NT2/D1 (cell line): ENCODE data around the gene PPFIBP1.

Experiments used
- DNase-seq: peaks from one replicate; pipeline ENCODE4 v3.0.0-alpha.2; 2011; ENCODE audit warnings: low read depth, low spot score
- H3K27me3 ChIP-seq: 2 replicates; pipeline ENCODE4 v1.6.0; 2011; ENCODE audit warnings: mild to moderate bottlenecking; ENCODE audit not compliant: insufficient read length, insufficient read depth
- H3K36me3 ChIP-seq: 2 replicates; pipeline ENCODE4 v1.6.1; 2011; ENCODE audit warnings: mild to moderate bottlenecking, low read length, mixed read lengths; ENCODE audit not compliant: insufficient read depth, insufficient read length
- H3K4me1 ChIP-seq: 2 replicates; pipeline ENCODE4 v1.5.1; 2011; ENCODE audit not compliant: insufficient read depth, insufficient read length
- H3K4me3 ChIP-seq: 2 replicates; pipeline ENCODE4 v1.5.1; 2011; ENCODE audit warnings: low read depth; ENCODE audit not compliant: insufficient read length
- H3K9ac ChIP-seq: 2 replicates; pipeline ENCODE4 v1.6.0; 2011; ENCODE audit warnings: low read depth; ENCODE audit not compliant: insufficient read length
- H3K9me3 ChIP-seq: 2 replicates; pipeline ENCODE4 v1.5.1; 2011; ENCODE audit warnings: mild to moderate bottlenecking, low read length; ENCODE audit not compliant: insufficient read depth
- SUZ12 ChIP-seq: IDR thresholded peaks from 2 replicates; pipeline ENCODE4 v1.6.1; 2011; ENCODE audit not compliant: insufficient read length, insufficient read depth; ENCODE audit errors: extremely low read depth
- YY1 ChIP-seq: IDR thresholded peaks from 2 replicates; pipeline ENCODE4 v1.6.1; 2011; ENCODE audit not compliant: insufficient read length, insufficient read depth
- ZNF274 ChIP-seq: IDR thresholded peaks from 2 replicates; pipeline ENCODE4 v1.6.1; 2011; ENCODE audit warnings: mild to moderate bottlenecking, low read depth, low read length

The PPFIBP1 gene

DNA sequence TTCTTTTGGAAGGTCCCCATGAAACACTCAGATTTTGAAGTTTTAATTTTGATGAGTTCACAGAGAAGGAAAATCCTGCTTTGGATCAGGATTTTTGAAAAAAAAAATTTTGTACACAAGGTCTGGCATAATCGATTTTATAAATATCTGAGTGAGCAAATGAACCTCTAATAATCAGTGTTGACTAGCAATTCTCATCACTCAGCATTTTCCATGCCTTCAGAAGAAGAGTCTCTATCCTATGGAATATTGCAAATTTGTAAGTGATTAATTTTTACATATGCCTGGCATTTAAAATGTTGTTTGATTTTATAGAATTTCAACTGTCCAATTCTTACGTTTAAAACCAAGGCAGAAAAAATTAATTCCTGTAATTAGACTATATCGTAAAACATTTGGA, 141.7 kb downstream of the PPFIBP1 start:
- no peak for DNase-seq
- no peak overlapping the region for H3K9ac ChIP-seq
- TF ChIP-seq SUZ12 = no peak
- no peak for TF ChIP-seq ZNF274
- H3K9me3 ChIP-seq = no peaks in the 10 kb centered on the region
- H3K4me1 ChIP-seq = no peaks in the 10 kb centered on the region
- no peaks in the 10 kb centered on the region for H3K27me3 ChIP-seq
- no peak overlapping the region for H3K4me3 ChIP-seq
- H3K36me3 ChIP-seq = peaks cover 87% of the 10 kb centered on the region

DNA sequence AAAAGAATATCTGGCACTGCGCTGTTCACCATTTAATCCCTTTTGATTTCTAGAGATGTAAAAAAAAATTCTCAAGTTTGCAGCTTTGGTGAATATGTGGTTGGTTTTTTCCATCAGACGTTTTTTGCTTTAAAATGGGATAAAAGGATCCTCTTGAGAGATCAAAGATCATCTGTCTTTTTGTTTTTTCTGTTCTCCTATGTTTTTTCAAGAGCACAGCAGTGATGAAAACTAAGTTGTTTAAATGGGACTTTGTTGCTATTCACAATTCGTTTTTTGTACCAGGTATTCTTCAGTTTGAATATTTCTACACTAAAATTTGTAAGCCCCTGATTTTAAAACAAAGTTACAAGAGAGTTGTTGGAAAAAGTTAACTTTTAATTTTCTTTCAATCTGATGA, 142.5 kb downstream of the PPFIBP1 start:
- no peak for DNase-seq
- Histone ChIP-seq H3K4me3 (no peak overlapping the region), H3K9ac (no peak overlapping the region), H3K9me3 (no peaks in the 10 kb centered on the region), H3K27me3 (no peaks in the 10 kb centered on the region), H3K4me1 (no peaks in the 10 kb centered on the region), H3K36me3 (peaks cover 87% of the 10 kb centered on the region)
- no peak for TF ChIP-seq YY1
- TF ChIP-seq SUZ12 = no peak
- TF ChIP-seq ZNF274 = no peak

DNA sequence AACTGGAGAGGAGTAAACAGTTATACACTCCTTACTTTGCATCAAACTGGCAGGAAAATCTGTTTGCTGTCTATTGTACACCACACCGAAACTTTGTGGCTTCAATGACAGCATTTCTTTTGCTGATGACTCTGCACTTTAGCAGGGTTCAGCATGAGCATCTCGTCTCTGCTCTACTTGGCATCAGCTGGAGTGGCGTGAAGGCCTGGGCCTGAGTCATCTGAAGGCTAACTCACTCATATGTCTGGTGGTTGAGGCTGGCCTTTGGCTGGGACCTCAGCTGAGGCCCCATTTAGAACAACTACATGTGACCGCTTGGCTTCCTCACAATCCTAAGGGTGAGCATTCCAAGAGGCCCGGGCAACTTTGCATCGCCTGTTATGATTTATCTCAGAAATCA, 143.5 kb downstream of the PPFIBP1 start:
- H3K9ac ChIP-seq = no peak overlapping the region
- no peak overlapping the region for H3K4me3 ChIP-seq
- H3K27me3 ChIP-seq = no peaks in the 10 kb centered on the region
- no peak for TF ChIP-seq YY1
- TF ChIP-seq SUZ12 = no peak
- no peak for TF ChIP-seq ZNF274
- no peaks in the 10 kb centered on the region for H3K9me3 ChIP-seq
- DNase-seq = no peak
- no peaks in the 10 kb centered on the region for H3K4me1 ChIP-seq
- peaks cover 88% of the 10 kb centered on the region for H3K36me3 ChIP-seq

DNA sequence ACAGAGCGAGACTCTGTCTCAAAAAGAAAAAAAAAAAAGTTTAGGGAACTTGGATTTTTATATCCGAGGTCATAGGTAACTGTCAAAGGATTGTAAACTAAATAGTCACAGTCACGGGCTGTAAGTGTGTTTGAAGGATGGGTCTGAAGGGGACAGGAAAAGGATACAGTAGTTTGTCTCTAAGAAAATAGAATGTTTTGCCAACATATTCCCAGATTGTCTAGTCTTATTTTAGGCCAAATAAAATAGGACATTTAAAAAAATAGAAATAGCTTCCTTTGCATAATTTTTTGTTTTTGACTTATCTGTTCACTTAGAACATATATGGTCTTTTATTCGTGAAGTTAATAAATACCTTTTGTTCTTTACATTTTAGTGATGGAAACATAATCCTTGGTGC, 148.0 kb downstream of the PPFIBP1 start:
- H3K9me3 ChIP-seq = no peaks in the 10 kb centered on the region
- H3K9ac ChIP-seq = no peak overlapping the region
- H3K36me3 ChIP-seq = peaks cover 72% of the 10 kb centered on the region
- DNase-seq = no peak
- H3K4me1 ChIP-seq = no peaks in the 10 kb centered on the region
- no peaks in the 10 kb centered on the region for H3K27me3 ChIP-seq
- H3K4me3 ChIP-seq = no peak overlapping the region
- TF ChIP-seq ZNF274 (no peak), YY1 (no peak), SUZ12 (no peak)

DNA sequence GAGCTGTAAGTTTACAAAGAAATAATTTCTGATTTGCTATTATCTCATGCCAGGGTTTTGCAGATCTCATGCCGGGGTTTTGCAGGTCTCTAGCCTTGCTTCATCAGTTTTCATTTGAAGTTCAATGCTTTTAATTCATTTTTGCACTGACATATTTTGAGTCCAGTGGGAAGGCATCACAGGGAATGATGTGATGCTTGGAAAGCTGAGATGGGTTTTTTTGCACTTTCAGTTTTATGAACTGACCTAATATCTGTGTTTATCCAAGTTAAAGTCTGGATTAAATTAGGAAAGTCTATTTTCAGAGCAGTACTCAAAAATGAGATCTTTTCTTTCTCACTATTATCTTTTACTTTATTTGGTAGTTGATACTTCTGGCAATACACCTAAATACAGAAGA, 148.6 kb downstream of the PPFIBP1 start:
- no peak overlapping the region for H3K4me3 ChIP-seq

DNA sequence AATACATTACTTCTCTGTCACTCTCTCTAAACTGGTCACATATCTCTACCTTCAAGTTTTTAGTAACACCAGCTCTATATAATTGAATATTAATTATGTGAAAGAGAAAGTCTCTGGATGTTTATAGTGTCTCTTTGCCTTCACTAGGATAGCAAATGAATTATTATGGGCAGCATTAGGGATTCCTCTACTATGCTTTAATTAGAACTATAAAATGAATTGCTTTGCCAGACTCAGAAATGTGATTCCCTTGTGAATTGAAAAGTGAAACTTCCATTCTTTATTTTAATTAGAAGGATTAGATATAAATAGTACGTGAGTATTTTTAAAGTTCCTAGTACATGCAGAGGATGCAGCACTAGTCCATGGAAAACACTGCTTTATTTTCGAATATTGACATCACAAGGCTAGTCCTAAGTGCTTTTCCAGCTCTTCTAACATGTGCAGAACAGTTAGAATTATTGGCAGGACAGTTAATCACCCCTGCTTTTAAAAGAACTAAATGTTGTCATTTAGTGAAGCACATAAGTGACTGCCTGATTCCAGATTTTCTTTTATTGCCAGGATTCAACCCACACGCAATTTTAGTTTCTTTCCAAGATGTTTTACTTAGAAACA, 149.2 kb downstream of the PPFIBP1 start:
- no peak overlapping the region for H3K9ac ChIP-seq
- no peak overlapping the region for H3K4me3 ChIP-seq
- no peak for DNase-seq
- H3K4me1 ChIP-seq = no peaks in the 10 kb centered on the region
- TF ChIP-seq YY1 = no peak
- no peak for TF ChIP-seq SUZ12
- no peak for TF ChIP-seq ZNF274
- H3K36me3 ChIP-seq = peaks cover 70% of the 10 kb centered on the region
- no peaks in the 10 kb centered on the region for H3K27me3 ChIP-seq
- no peaks in the 10 kb centered on the region for H3K9me3 ChIP-seq

More for the DNA sequence above, 148.6 kb downstream of the PPFIBP1 start:
- Histone ChIP-seq H3K27me3 (no peaks in the 10 kb centered on the region), H3K4me1 (no peaks in the 10 kb centered on the region), H3K9me3 (no peaks in the 10 kb centered on the region), H3K9ac (no peak overlapping the region), H3K36me3 (peaks cover 71% of the 10 kb centered on the region)
- DNase-seq = no peak
- no peak for TF ChIP-seq YY1

DNA sequence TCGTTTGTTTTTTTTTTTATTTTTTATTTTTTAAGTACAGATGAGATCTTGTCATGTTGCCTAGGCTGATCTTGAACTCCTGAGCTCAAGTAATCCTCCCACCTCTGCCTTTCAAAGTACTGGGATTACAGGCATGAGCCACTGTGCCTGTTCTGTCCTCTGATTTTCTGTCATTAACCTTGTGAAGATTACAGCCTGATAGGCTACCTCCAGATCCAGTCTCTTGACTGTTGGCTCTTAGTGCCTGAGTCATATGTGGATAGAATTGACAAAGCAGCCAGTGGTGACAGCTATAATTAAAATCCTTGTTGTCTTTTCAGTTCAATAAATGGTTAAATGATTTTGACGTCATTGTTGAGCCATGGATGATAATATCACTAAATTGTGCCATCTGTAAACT, 151.0 kb downstream of the PPFIBP1 start:
- TF ChIP-seq SUZ12 (no peak), YY1 (no peak), ZNF274 (no peak)
- Histone ChIP-seq H3K9me3 (no peaks in the 10 kb centered on the region), H3K4me3 (no peak overlapping the region), H3K36me3 (peaks cover 67% of the 10 kb centered on the region), H3K27me3 (no peaks in the 10 kb centered on the region), H3K4me1 (no peaks in the 10 kb centered on the region), H3K9ac (no peak overlapping the region)
- no peak for DNase-seq

DNA sequence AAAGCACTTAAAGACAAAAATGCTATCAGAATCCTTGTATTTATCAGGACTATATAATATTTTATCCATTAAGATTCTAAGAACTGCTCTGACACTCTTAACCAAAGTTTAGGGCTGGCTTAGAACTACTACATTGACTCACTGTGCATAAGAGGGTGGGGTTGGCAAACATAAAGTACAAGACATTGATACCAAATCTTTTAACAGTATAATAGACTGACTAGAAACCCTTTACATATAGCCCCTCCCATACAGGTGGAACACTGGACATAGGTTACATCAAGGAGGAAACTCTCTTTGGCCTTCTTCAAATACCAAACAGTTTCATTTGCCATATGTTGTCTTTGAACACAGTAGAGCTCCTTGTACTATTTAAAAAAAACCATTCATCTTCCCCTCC, 156.6 kb downstream of the PPFIBP1 start:
- H3K9ac ChIP-seq = no peak overlapping the region

More for the DNA sequence above, 156.6 kb downstream of the PPFIBP1 start:
- no peak overlapping the region for H3K4me3 ChIP-seq
- H3K36me3 ChIP-seq = peaks cover 79% of the 10 kb centered on the region
- DNase-seq = no peak
- no peaks in the 10 kb centered on the region for H3K27me3 ChIP-seq
- TF ChIP-seq ZNF274 (no peak), YY1 (no peak), SUZ12 (no peak)
- no peaks in the 10 kb centered on the region for H3K4me1 ChIP-seq
- H3K9me3 ChIP-seq = no peaks in the 10 kb centered on the region
